ENCODE measurements around the gene IQSEC3.
"Not testable (repeated sequence)": the region's sequence is repeated elsewhere in the genome, so short reads cannot be mapped to it uniquely, and the experiment has no call there.

The IQSEC3 gene

DNA sequence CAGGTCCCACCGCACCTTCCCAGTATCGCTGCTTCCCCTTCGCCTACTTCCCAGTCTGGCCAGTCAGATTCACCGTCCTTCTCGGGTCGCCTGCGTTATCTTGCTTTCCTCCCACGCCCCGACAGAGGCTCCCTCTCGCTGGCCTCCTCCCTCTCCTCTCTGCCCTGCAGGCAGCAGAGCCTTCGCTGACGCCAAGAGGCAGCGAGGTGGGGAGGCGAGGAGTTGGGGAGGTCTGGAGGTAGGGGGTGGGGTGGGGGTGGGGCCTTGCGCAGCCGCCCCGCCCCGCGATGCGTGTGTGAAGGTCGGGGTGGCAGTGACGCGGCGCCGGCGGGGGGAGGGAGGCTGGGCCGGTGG is at the start of gene IQSEC3:
TSS of gene IQSEC3 (plus strand) at position 340 of the 354 bp plus-strand sequence. CDS start 116 bp downstream, outside the sequence.
- not testable (repeated sequence) for DNase-seq

DNA sequence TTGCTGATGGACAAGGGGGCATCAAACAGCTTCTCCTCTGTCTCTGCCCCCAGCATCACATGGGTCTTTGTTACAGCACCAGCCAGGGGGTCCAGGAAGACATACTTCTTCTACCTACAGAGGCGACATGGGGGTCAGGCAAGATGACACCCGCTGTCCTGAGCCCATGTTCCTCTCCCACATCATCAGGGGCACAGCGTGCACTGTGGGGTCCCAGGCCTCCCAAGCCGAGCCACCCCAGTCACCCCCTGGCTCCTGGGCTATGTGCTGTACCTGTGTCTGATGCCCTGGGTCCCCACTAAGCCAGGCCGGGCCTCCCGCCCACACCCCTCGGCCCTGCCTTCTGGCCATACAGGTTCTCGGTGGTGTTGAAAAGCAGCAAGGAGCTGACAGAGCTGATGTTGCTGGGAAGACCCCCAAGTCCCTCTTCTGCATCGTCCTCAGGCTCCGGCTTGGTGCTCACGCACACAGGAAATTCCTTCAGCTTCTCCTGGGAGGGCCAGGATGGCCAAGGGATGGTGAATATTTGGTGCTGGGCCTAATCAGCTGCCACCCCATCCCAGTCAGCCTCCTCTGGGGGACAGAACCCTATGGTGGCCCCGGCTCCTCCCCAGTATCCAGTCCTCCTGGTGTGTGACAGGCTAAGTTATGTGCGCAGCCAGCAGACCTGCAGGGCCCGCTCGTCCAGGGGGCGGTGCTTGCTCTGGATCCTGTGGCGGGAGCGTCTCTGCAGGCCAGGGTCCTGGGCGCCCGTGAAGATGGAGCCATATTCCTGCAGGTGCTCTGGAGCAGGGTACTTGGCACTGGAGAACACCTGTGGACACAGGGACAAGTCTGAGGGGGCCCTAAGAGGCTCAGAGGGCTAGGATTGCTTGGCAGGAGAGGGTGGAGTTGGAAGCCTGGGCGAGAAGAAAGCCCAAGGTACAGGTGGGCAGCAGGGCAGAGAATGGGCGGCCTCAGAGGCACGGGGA is 48.9 kb upstream of the IQSEC3 start:
- not testable (repeated sequence) for DNase-seq

DNA sequence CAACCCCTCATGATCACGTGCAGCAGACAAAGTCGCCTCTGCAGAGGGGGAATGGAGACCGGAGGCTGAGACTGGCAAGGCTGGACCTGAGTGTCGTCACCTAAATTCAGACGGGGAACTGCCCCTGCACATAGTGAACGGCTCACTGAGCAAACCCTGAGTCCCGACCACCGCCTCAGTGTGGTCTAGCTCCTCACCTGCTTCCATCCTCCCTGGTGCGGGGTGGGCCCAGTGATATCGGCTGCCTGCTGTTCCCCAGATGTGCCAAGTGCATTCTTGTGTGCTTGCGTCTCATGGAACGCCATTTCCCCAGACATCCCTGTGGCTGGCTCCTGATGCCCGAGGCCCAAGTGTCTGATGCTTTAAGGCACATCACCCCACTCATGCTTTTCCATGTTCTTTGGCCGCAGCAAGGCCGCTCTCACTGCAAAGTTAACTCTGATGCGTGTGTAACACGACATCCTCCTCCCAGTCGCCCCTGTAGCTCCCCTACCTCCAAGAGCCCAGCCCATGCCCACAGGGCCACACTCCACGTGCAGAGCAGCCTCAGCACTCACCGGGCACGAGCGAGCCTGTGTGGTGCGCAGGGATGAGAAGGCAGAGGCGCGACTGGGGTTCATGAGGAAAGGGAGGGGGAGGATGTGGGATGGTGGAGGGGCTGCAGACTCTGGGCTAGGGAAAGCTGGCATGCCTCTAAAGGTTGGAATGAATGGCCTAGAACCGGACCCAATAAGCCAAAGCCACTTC is 47.6 kb upstream of the IQSEC3 start:
- not testable (repeated sequence) for DNase-seq

DNA sequence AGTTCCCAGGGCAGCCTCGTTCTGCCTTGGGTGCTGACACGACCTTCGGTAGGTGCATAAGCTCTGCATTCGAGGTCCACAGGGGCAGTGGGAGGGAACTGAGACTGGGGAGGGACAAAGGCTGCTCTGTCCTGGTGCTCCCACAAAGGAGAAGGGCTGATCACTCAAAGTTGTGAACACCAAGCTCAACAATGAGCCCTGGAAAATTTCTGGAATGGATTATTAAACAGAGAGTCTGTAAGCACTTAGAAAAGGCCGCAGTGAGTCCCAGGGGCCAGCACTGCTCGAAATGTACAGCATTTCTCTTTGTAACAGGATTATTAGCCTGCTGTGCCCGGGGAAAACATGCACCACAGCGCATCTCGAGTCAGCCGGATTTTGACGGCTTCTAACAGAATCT is 46.7 kb upstream of the IQSEC3 start:
- DNase-seq = not testable (repeated sequence)

DNA sequence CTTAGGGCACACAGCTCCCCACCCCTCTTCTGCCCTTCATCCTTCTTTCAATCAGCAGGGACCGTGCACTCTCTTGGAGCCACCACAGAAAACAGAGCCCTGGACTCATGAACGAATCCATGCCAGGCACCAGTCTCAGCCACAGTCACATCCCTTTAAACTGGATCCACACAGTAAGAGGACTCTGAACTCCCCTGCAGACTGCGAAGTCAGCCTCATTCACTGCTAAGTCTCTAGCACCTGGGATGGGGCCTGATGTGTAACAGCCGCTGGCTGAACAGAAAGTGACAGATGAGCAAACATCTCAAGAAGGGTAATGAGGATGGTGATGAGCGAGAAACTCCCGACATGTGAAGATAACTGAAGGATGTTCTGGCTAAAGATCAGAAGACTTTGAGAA is 45.8 kb upstream of the IQSEC3 start:
- no peak for DNase-seq

DNA sequence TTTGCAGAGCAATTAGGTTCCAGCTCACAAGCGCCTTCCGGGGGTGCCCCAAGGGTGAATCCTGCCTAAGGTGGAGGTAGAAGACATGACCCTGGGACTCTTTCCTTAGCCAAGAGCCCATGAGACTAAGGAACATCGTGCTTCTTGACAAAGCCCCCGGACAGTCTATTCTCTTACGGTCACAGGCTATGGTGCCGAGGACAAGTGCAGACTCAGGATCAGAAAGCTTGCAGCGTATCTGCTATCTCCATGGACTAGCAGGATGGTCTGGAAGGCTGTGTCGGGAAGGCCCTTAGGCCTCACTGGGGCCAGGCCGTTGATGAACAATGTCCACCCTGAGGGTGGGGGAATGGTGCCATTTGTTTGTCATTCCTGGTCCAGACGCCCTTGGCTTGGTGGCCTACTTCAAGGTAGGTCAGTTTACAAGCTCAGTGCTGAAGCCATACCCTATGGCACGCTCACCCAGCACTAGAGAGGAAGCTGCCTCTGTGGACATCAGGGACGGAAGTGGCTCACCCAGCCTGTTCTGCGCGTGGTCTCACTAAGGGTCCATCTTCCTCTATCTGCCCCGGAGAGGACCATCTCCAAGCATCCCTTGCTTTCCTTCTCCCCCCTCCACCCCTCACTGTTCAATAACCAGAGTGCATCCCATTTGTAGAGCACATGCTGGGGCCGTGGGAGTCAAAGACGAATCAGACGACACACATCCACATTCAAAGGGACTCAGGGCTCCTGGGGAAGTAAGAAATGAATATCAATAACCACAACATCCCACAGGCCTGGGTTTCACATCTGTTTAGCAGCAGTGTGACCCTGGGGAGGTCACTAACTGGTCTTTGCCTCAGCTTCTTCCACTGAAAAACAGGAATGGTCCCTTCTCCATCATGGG is 45.0 kb upstream of the IQSEC3 start:
- DNase-seq = no peak

DNA sequence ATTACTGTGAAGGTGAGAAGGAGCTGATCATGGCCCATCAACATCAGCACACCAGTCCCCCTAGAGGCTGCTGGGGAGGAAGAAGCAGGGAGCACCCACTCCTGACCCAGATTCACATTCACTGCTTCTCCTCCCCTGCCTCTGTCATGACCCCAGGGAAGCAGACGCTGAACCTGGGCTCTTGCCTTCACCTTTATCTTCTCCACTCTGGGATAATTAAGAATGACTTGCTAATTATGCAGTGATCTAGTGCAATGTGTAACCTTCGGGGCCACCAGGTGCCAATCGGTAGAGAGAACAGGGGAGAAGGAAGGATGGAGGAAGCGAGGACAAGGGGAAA is 44.4 kb upstream of the IQSEC3 start:
- no peak for DNase-seq

DNA sequence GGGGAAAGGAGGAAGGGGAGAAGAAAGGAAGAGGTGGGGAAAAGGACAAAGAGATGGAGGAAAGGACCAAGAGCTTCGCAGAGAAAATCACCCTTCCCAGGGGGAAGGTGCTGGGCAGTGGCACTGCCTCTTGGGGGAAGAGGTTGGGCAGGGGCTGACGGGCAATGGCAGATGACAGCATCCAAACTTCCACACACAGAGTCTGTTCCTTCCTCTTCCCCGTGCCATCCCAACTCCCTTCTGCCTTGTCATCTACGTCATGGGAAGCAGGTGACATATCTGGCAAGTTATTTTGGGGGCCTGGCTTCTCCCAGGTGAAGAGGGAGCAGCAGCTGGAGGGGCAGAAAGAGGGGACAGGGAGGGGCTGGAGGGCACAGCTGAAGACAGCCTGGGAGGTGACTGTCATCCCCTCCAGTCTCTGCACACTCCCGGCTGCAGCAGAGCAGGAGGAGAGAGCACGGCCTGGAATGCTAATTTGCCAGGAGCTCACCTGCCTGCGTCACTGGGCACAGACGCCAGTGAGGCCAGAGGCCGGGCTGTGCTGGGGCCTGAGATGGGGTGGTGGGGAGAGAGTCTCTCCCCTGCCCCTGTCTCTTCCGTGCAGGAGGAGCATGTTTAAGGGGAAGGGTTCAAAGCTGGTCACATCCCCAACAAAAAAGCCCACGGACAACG is 43.9 kb upstream of the IQSEC3 start:
- DNase-seq = no peak

DNA sequence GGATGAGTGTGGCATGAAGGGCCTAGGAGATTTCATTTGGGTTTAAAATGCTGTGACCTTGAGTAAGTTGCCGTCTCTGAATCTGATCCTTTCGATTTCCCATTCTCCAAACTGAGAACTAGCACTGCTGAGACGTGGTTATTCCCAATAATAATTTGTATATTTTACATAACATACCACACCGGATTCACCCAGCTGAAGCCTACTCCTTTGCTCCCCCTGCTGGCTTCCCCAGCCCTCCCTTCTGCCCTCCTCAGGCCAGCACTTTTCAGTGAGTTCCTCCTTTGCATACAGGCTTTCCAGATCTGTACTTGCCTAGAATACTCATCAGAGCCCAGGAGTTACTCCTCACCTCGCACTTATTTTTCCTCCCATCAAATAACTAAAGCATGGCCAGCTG is 38.7 kb upstream of the IQSEC3 start:
- DNase-seq = not testable (repeated sequence)

DNA sequence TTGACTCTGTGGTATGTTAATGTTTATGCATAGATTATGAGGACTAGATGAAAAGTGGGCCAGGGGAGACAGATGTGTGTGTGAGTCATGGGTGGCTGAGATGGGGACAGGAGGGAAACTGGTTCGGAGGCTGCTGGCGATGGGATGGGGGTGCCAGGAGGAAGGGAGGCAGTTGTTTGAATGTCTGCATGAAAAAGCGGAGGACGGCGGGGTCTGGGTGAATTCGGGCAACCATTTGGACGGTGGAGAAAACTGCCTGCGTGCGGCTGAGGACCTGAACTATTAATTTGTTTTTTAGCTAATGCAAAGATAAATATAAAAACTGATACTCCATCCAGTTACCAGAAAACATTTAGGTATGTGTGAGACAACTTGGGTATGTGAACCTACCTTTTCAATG is 27.8 kb upstream of the IQSEC3 start:
- not testable (repeated sequence) for DNase-seq

DNA sequence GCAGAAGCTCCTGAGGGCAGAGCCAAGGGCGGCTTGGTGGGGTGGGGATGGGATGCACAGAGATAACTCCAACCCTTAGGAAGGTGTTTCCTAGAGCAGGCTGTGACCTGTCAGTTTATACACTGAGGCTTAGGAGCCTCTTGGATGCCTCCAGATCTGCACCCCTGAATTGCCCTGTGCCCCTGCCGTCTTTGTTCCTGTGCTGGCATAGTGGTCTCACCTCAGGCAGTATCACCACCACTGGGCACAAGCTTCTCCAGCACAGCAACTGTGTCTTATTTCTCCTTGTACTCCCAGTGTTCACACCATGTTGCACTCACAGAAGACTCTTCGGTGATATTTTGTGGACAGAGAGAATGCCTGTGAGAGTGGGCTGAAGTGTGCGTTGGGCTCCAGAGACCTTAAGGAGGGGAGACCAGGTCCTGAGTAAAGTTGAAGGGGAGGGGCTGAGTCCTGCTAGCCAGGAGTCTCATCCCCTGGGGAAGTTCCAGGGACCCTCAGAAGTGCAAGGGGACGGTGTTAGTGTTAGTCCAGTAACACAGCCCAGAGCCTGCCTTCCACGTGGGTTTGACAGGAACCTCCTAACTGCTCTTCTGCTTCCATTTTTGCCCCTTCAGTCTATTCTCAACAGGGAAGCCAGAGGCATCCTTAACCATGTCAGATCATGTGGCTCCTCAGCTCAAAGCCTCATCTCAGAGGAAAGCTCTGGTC is 26.9 kb upstream of the IQSEC3 start:
- not testable (repeated sequence) for DNase-seq

DNA sequence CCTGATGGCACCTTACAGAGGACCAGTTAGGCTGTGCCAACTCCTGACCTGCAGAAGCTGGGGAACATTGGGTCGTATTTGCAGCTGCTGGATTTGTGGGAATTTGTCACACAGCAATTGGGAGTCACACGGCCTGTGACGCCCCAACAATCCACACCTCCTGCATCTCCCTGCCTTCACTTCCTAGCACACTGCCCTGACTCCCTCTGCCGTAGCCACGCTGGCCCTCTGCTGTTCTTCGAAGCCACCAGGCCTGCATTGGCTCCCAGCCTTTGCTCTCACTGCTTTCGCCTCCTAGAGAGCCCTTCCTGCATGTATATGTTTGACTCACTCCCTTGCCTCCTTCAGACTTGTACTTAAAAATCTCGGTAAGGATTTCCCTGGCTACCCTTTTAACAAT is 22.2 kb upstream of the IQSEC3 start:
- not testable (repeated sequence) for DNase-seq

DNA sequence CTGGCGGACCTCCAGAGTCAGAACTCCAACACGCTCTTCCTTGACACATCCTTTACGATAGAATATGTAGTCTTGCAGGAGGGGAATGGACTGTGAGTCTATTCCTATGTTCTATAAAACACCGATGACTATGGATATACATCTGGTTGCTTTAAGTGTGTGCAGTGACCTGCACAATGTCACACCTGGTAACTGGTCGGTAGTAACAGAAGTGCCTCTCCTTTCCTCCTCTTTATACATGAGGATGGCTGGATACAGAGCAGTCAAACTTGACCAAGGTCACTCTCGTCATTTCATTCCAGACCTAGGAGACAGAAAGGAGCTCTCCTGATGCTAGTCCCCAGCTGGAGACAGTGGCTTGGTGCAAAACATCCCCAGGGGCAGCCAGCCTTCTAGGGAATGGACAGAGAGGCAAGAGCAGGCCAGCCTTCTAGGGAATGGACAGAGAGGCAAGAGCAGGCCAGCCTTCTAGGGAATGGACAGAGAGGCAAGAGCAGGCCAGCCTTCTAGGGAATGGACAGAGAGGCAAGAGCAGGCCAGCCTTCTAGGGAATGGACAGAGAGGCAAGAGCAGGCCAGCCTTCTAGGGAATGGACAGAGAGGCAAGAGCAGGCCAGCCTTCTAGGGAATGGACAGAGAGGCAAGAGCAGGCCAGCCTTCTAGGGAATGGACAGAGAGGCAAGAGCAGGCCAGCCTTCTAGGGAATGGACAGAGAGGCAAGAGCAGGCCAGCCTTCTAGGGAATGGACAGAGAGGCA is 21.2 kb upstream of the IQSEC3 start:
- DNase-seq = not testable (repeated sequence)

DNA sequence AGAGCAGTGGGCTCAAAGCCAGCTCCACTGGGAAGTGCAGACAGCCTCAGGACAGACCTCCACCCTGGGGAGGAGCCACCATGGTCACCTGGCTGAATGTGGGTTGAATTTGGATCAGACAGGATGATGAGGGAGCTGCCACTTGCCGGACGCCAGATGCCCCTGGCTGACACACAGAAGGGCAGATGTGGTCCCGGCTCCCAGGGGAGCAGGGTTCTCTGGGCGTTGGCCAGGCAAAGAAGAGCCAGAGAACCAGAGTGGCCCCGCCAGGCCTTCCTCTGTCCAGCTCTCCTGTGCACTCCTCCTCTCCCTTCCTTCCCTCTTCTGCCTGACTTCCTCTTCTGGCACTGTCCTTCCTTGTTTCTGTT is 20.6 kb upstream of the IQSEC3 start:
- DNase-seq = not testable (repeated sequence)

DNA sequence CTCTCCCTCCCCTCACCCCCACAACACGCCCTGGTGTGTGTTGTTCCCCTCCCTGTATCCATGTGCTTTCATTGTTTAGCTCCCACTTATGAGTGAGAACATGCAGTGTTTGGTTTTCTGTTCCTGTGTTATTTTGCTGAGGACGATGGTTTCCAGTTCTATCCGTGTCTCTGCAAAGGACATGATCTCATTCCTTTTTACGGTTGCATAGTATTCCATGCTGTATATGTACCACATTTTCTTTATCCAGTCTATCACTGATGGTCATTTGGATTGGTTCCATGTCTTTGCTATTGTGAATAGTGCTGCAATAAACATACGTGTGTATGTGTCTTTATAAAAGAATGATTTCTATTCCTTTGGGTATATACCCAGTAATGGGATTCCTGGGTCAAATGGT is 20.0 kb upstream of the IQSEC3 start:
- not testable (repeated sequence) for DNase-seq

DNA sequence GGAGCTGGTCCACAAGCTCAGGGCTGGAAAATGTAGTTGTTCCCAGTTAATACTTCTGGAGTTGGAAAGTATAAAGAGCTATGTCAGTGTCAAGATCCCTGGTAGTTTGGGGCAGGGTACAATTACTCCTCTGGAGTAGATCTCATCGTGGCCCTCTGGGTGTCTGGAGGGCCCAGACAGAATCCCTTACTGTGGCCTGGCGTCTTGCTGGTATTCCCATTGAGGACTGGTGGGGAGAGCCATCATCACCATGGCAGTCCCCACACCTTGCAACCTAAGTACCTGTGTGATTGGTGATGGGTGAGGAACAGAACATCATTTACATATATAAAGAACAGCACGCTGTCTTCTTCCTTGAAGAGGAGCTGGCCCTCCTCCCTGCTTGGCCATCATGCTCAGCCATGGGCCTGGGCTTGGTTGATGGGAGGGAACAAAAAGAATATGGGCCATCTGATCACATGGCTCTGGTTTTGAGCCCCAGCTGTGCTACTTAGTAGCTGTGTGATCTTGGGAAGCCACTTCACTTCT is 18.8 kb upstream of the IQSEC3 start:
- not testable (repeated sequence) for DNase-seq

DNA sequence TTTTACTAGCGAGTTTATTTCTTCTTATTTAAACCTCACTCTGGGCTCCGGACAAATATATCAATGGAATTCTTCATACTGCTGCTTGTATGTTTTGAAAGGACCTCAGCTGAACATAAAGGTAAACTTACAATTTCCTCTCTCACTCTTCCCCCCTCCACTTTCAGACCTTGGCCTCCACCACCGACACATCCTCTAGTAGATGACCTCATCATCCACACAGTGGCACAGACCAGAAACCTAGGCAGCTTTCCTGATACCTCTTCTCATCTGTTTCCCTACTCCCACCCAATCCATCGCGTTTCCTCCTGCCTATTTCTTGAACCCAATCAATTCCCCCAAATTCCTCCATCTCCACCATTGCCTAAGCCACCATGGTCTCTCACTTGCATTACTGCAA is 17.4 kb upstream of the IQSEC3 start:
- not testable (repeated sequence) for DNase-seq

DNA sequence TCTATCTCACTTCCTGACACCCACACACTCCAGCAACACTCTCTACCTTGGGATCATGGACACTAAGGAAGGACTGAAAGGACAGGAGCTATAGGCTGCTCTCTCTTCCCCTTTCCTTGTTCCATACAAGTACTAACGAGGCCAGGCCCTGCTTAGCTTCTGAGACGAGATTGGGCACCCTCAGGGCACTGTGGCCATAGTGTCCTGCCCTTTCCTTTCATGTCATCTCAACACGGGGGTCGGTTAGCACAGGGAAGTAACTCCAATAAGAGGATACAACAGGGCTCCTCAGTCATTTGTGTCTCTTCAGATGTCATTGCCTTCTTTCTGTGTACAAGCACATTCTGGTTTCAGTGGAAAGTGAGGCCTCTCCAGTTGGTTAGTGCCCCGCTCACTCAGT is 15.5 kb upstream of the IQSEC3 start:
- DNase-seq = not testable (repeated sequence)

DNA sequence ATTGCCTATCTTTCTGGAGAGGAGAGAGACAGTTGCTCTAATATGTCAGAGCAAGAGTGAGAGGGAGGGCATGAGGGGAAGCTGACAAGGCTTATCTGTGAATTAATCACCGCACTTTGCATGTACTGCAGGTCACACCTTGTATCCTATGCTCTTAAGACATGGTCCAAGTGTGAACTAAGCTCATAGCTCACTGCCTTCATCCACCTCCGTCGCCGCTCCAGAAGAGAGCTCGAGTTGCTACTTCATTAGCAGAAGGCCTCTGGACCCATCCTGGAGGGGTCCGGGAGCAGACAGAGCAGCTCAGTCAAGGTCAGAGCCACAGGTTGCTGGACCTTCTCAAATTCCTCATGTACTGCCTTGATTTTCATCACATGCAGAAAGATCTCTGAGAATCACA is 14.6 kb upstream of the IQSEC3 start:
- not testable (repeated sequence) for DNase-seq

DNA sequence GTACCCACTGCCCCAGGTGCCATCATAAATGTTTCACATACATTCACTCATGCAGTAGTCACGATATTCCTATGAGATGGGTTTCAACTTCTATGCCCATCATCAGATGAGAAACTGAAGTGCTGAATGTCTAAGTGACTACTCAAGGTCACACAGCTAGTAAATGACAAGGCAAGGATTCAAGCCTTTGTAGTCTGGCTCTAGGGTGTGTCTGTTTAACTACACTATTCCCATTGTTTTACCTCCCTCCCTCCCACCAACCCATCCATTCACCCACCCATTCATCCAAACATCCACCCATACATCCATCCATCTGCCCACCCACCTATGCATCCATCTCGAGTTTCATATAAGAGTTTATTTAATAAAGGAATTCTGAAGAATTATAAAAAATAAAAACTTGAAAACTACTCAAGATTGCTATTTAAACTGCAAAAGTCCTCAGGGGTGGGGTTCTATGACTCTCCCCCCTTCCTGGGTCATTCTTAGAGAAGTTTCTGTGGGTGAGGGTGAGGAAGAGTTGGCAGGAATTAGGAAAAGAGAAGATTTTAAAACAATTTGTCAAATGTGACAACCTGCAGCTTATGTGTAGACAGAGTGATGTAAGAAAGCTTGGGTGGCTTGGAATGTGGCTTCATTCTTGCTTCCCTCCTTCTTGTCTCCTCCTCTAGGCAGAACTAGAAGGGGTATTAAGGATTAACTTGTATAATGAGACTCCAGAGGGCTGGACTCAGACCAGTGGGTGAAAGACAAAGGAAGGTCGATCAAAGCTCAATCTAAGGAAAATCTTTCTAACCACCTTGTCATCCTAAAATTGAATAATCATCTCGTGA is 13.4 kb upstream of the IQSEC3 start:
- not testable (repeated sequence) for DNase-seq

Data from activated CD4-positive, alpha-beta T cell treated with anti-CD3 and anti-CD28 coated beads for 4 hours (primary cell).